ENCODE results near the gene HERC2. TPM values are rescaled to one million over a fixed set of nuclear protein-coding genes. Genes with fewer than 3 reads are reported as not detected.

Gene HERC2
- total and polyA plus RNA-seq, 2 donors from 2014 or later, result 17.9 to 58.4 TPM

- Histone ChIP-seq H3K9ac (ENCODE audit: low read length in 3 of 3) (no peak overlapping the region), H3K9me3 (ENCODE audit: control insufficient read depth in 2 of 3, insufficient read depth in 1 of 3, low read length in 3 of 3) (no peaks in the 10 kb centered on the region), H3K27me3 (ENCODE audit: control insufficient read depth, insufficient read depth, low read length) (no peaks in the 10 kb centered on the region), H3K36me3 (ENCODE audit: control insufficient read depth in 2 of 3, insufficient read depth in 3 of 3, low read length in 3 of 3) (peaks cover 4 to 35% (median 13%) of the 10 kb centered on the region in 3 donors), H3K27ac (ENCODE audit: low read depth in 2 of 2, low read length in 2 of 2) (no peak overlapping the region), H3K4me3 (ENCODE audit: low read length in 3 of 3) (no peak overlapping the region), H3K4me1 (ENCODE audit: control insufficient read depth in 2 of 3, insufficient read depth in 2 of 3, low read depth in 1 of 3, low read length in 3 of 3) (peaks cover 0 to 8% (median 0%) of the 10 kb centered on the region in 3 donors)
- no peak for TF ChIP-seq CTCF (IDR thresholded peaks at IDR 0.05; ENCODE audit: borderline replicate concordance, extremely low read depth, insufficient read depth)
- intact Hi-C loops (cut with DNase I), result no loop called here
- DNase-seq, result no peak
- FAIRE-seq, result no peak
Observed at GRCh38 chr15:28127036-28127435, 194.9 kb downstream of the HERC2 start.

- H3K9me3 ChIP-seq (ENCODE audit: control insufficient read depth in 2 of 3, insufficient read depth in 1 of 3, low read length in 3 of 3), result no peaks in the 10 kb centered on the region
- no peak overlapping the region for H3K4me3 ChIP-seq (ENCODE audit: low read length in 3 of 3)
- H3K36me3 ChIP-seq (ENCODE audit: control insufficient read depth in 2 of 3, insufficient read depth in 3 of 3, low read length in 3 of 3), result peaks cover 4 to 30% (median 15%) of the 10 kb centered on the region in 3 donors
- intact Hi-C loops (cut with DNase I), result no loop called here
- H3K27ac ChIP-seq (ENCODE audit: low read depth in 2 of 2, low read length in 2 of 2), result no peak overlapping the region
- TF ChIP-seq CTCF (IDR thresholded peaks at IDR 0.05; ENCODE audit: borderline replicate concordance, extremely low read depth, insufficient read depth), result peak; percentile 47
- no peak overlapping the region for H3K9ac ChIP-seq (ENCODE audit: low read length in 3 of 3)
- FAIRE-seq (peak; percentile 72), DNase-seq (peak in 2 of 5 donors; percentile 58 to 78)
- H3K27me3 ChIP-seq (ENCODE audit: control insufficient read depth, insufficient read depth, low read length), result no peaks in the 10 kb centered on the region
- peaks cover 0 to 8% (median 0%) of the 10 kb centered on the region in 3 donors for H3K4me1 ChIP-seq (ENCODE audit: control insufficient read depth in 2 of 3, insufficient read depth in 2 of 3, low read depth in 1 of 3, low read length in 3 of 3)
Observed at GRCh38 chr15:28125673-28126651, 196.0 kb downstream of the HERC2 start.

GRCh38 chr15:28124841-28125240 is 197.1 kb downstream of the HERC2 start:
- Histone ChIP-seq H3K27me3 (ENCODE audit: control insufficient read depth, insufficient read depth, low read length) (no peaks in the 10 kb centered on the region), H3K4me3 (ENCODE audit: low read length in 3 of 3) (no peak overlapping the region), H3K9ac (ENCODE audit: low read length in 3 of 3) (no peak overlapping the region), H3K27ac (ENCODE audit: low read depth in 2 of 2, low read length in 2 of 2) (no peak overlapping the region), H3K36me3 (ENCODE audit: control insufficient read depth in 2 of 3, insufficient read depth in 3 of 3, low read length in 3 of 3) (peaks cover 4 to 36% (median 22%) of the 10 kb centered on the region in 3 donors), H3K9me3 (ENCODE audit: control insufficient read depth in 2 of 3, insufficient read depth in 1 of 3, low read length in 3 of 3) (no peaks in the 10 kb centered on the region), H3K4me1 (ENCODE audit: control insufficient read depth in 2 of 3, insufficient read depth in 2 of 3, low read depth in 1 of 3, low read length in 3 of 3) (peaks cover 0 to 8% (median 0%) of the 10 kb centered on the region in 3 donors)
- FAIRE-seq (no peak), DNase-seq (no peak)
- intact Hi-C loops (cut with DNase I), result no loop called here
- no peak for TF ChIP-seq CTCF (IDR thresholded peaks at IDR 0.05; ENCODE audit: borderline replicate concordance, extremely low read depth, insufficient read depth)

Measured in kidney (tissue), 14 donors.